HL-60/S4 treated with phorbol 12-myristate 13-acetate at 8.2 ng/mL for 4 days and 3 days (cell line): ENCODE measurements around the gene TMEM247.

ENCODE experiments used
- in situ Hi-C: fragments of 300-500 bp; cut with MboI; formaldehyde crosslinking; loops from 2 replicates; pipeline ENCODE4 v1.15.0; 2022; ENCODE audit warnings: low sequenced_read_pairs

TMEM247 gene

DNA sequence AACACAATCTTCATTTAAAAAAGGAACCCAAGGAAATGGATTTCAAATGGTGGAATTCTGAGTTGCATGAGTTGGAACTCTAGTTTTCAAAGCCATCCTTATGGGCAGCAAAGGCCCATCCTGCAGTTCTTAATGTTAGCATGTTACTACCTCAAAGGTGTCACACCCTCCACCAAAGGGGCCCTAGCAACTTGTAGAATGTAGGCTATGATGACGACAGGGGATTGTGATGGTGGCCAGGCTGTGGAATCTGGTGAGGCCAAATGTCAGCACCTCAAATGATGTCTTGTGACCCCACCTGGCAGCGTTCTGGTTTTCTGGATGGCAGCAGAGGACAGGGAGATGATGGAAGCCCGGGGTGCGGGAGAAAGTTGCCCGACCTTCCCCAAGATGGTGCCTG is at the start of gene TMEM247:
Gene TMEM247 (plus strand): TSS at position 301 of the 400 bp plus-strand sequence.
- in situ Hi-C loops, result no loop called here

DNA sequence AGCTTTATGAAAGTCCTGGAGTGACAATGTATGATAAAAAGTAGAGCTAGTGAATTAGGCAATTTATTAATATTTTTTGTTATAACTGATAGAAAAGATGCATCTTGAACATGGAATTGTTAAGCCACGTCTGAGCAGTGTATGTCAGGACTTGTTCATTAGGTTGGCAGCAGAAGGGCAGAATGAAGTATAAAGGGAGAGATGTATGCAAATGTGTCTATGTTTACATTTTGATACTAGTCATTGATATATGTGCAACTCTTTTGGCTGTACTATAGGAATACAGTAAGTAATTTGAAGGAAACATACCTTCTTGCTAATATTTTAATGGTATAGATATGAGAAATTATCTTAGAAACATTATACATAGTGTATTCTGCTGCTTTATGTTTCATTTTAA is 49.0 kb upstream of the TMEM247 start:
- in situ Hi-C loops, result no loop called here

DNA sequence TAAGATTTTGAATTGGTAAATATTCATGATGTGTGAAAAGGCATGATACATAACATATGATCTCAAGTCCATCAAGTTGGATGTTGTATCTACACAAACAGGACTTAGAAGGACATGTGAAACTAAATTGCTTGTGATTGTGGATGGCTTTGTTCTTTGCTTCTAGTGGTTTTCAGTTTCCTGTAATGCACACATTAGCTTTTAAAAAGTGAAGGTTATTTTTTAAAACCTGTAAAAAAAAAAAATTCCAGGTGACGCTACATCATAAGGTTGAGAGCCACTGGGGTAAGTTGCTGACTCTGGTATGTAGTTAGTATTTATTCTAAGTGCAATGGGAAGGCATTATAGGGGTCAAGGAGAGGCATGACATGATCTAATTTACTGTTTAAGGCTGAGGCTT is 48.4 kb upstream of the TMEM247 start:
- in situ Hi-C loops, result no loop called here

DNA sequence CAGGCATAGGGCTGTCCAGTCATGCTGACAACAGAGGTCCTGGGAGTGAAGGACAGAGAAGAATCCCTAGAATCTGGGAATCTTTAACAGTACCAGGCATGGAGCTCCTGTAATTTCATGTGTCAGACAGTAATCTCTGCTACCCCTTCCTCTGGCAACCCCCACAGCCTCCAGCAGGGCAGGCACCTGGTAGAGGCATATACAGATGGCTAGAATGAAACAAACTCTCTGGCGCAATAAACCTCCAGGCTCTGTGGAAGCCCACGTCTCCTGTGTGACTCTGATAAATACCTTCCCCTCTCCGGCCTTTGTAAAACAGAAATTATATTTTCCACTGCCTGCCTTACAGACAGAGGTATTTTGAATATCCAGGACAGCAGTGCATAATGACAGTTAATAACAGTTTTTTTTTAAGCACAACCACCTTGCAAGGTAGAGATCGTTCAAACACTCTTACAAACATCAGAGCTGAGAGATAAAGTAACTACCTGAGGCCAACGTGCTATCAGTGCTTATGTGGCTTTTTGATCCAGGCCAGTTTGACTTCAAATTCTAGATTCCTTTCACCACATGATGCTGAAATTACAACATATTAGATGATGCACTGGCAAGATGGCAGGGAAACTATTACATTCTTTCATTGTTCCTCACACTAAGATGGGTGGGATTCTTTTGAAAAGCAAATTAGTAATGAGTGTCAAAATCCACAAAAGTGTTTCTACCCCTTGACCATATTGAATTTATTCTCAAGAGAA is 47.7 kb upstream of the TMEM247 start:
- in situ Hi-C loops, result no loop called here

DNA sequence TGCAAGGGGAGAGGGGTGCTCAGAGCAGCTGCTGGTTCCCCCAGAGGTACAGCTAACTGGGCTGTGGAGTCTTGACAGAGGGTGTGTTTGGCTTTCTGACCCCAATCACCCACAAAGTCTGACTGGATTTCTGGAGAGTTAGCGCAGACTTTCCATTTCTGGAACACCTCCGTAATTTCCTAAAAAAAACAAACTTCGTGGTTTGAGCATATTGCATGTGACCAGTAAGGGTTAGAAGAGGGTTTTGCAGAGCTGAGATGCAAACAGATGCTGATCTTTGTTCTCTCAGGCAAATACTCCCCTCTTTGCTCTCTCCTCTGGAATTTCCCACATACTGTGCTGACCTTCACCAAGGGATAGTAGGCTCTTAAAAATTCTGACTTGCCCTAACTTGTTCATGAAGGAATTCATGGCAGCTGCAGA is 44.5 kb upstream of the TMEM247 start:
- in situ Hi-C loops, result no loop called here

DNA sequence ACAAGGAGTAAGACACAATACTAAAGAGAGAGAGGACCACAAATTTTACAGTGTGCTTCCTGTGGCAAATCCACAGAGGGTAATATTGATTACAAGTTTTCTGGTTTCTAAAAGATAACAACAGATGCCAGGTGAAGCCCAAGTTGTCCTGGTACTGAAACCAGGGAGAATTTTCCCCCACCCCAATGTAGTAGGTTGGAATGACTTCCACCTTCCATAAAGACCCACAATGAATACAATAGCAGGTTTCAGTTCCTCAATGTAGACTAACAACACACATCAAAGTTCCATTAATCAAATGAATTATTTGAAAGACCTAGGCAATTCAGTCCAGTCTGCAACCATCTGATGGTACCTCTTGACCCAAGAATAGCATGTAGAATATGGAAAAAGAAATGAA is 44.0 kb upstream of the TMEM247 start:
- in situ Hi-C loops, result no loop called here

DNA sequence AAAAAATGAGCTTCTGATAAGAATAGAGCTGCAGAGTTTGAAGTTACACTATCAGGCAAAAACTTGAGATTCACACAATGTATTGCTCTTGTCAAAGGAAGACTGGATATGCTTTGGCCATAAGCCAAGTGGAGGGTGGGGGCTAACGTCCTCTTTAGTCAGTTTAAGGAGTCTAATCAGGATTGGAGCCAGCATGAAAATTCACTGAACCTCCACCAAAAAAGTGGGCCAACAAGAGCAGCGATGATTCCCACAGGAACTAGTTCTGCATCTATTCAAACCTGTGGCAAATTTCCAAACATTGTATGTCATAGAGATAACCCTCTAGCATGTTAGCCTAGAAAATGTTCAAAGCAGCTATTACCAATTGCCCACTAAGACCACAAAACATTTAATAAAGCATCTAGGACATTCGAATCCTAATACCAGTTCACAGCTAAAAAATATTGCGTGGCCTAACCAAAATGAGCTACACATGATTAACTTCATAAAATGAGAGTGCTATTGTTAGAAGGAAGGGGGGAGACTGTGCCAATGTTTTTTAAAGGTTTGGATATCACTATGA is 43.5 kb upstream of the TMEM247 start:
- in situ Hi-C loops, result no loop called here

DNA sequence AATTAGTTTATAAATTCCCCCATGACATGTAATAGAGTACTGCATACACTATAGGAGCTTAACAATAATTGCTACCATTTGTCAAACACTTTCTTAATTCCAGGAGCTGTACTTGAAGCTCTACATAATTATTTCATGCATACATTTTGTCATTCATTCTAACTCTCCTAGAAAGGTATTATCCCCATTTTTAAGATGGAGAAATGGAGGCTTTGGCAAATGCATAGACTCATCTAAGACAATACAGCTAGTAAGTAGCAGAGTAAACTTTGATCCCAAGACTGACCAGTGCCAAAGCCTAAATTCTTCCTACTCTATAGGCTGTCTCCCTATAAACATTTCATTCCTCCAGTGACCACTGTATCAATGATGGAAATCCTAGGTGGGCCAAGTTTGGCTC is 42.6 kb upstream of the TMEM247 start:
- in situ Hi-C loops, result no loop called here

DNA sequence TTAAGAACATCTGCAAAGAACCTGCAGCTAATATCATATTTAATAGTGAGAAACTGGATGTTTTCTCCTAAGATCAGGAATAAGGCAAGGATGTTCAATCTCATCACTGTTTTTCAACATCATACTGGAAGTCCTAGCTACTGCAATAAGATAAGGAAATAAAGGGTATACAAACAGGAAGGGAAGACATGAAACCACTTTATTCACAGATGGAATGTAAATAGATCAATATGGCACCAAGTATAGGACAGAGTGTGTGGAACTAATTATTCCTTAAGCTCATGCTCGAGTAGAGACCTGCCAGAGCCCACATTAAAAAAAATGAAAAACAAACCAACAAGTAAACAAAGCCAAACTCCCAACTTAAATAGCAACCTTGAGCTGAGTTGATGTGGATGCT is 41.3 kb upstream of the TMEM247 start:
- in situ Hi-C loops, result no loop called here

DNA sequence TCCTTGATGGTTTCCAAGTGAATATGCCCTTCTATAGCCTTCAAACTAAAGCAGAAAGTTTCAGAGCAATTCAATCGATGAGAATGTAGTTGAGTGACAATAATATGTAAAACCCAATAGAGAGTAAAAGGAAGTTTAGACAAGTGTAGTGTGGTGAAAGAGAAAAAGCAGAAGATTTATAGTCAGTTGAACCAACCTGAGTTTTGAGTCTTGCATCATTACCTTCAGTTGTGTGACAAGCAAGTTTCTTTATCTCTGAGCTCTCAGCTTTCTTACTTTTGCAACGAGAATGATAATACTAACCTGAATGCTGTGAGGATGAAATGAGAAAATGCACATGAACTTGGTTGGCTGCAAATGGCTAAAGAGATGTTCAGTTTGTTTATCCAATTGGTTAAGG is 40.6 kb upstream of the TMEM247 start:
- in situ Hi-C loops, result no loop called here

DNA sequence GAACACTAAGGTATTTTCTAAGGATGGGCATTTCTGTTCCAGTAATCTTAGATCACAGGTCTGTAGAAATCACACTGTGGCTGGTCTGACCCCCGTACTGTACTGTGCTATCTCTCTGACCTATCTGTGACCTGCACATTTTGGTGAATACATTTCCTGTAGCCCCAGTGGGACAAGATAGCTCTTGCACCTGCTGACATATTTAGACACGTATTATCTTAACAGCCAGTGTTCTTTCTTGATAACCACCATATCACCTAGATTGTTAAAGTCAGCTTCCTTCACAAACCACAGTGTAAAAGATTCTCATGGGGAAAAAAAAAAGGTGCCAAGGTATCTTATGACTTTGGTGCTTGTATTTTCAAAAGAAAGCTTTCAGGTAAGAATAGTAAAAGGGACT is 39.8 kb upstream of the TMEM247 start:
- in situ Hi-C loops, result no loop called here

DNA sequence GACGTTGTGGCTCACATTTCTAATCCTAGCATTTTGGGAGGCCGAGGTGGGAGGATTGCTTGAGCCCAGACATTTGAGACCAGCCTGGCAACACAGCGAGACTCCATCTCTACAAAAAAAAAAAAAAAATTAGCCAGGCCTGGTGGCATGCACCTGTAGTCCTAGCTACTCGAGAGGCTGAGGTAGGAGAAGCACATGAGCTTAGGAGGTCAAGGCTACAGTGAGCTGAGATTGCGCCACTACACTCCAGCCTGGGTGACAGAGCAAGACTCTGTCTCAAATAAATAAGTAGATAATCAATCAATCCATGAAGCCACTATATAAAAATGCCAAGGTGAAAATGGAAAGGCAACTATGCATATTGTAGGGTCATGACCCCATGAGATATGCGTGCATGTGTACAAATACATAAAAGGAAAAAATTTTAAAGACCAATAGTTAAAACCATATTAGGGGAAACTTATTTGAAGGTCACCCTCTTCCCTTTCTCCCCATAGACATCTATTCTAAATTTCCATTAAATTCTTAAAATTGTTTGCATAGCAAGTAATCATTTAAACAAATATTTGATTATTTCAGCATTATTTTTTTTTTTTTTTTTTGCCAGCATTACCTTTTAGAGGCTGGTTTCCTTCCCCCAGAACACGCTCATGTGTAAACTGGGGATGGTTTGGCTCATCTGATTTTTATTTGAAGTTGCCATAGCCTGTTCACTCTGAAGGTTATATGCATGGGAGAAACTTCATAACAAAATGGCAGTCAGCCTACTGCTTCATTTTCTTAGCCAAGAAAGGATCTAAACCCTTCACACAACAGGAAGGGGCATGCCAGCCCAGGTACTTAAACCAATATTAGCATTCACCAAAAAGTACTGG is 37.3 kb upstream of the TMEM247 start:
- in situ Hi-C loops, result no loop called here

DNA sequence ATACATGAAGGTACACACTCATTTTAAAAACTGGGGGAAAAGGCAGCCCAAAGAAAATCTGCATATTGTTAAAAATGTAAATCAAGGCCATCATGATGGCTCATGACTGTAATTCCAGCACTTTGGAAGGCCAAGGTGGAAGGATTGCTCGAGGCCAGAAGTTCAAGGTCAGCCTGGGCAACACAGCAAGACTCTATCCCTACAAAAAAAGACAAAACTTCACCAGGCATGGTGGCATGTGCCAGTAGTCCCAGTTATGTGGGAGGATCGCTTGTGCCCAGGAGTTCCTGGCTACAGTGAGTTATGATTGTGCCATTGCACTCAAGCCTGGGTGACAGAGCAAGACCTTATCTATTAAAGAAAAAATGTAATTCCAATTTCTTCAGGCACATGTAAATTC is 34.6 kb upstream of the TMEM247 start:
- in situ Hi-C loops, result no loop called here

DNA sequence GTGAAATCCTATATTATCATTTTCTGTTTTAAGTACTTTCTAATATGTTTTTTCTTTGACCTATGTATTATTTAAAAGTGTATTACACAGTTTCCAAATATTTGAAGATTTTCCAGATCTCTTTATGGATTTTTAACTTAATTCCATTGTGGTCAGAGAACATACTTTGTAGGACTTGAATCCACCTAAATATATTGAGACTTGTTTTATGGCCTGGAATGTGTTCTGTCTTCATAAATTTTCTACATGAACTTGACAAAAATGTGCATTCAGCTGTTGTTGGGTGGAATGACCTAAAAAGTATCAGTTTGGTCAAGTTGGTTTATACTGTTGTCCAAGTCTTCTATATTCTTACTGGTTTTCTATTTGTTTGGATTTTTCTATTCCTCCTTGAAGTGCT is 33.8 kb upstream of the TMEM247 start:
- in situ Hi-C loops, result no loop called here

DNA sequence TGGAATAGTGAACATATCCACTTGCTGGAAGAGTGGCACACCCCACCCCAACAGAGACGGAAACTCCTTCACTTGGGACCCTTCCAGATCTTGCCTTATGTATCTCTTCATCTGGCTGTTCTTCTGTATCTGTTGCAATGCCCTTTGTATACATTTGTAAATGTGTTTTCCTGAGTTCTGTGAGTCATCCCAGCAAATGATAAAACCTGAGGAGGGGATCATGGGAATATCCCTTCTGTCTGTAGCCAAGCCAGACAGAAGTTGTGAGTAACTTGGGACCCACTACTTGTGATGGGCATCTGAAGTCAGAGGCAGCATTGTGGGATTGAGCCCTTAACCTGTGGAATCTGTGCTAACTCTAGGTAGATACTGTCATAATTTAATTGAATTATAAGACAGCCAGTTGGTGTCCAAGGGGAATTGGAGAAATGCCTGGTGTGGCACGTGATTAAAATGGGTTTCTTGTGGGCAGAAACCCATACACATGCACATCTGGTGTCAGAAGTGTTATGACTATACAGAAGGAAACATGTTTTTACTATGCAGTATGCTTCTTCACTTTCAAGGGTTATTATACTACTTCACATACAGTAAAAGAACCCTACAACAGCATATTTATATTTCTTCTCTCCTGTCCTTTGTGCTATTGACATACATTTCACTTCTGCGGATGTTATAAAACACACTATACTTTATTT is 32.3 kb upstream of the TMEM247 start:
- in situ Hi-C loops, result no loop called here

DNA sequence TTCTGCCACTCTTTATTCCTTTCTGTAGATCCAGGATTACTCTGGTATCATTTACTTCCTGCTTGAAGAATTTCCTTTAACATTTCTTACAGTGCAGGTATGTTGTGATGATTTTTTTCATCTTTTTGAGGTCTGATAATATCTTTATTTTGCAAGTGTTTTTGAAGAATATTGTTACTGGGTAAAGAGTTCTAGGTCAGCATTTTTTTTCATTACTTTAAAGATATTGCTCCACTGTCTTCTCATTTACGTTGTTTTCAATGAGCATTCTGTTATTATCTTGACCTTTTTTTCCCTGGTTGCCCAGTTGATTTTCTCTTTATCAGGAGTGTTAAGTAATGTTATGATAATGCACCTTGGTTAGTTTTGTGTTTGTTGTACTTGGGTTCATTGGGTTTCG is 31.7 kb upstream of the TMEM247 start:
- in situ Hi-C loops, result no loop called here

DNA sequence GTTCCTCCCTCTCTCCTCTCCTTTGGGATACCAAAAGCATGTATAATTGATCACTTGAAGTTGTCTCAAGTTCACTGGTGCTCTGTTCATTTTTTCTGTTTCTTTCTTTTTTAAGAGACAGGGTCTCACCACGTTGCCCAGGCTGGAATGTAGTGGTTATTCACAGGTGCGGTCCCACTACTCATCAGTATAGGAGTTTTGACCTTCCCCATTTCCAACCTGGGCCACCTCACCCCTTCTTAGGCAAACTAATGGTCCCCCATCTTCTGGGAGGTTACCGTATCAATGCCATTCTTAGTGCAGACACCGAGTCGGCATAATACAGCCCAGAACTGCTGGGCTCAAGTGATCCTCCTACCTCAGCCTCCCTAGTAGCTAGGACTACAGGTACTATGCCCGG is 31.3 kb upstream of the TMEM247 start:
- in situ Hi-C loops, result no loop called here

DNA sequence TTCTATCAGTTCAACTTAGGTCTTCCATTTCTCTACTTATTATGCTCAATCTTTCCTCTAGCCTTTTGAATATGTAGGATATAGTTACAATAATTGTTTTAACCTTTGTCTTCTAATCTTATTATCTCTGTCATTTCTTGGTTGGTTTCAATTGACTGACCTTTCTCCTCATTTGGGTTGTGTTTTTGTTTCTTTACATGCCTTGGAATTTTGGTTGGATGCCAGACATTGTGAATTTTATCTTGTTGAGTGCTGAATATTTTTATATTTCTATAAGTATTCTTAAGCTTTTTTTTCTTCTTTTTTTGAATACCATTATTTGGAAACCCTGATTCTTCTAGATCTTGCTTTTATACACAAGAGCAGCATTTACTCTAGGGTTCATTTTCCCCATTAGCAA is 30.7 kb upstream of the TMEM247 start:
- in situ Hi-C loops, result no loop called here

DNA sequence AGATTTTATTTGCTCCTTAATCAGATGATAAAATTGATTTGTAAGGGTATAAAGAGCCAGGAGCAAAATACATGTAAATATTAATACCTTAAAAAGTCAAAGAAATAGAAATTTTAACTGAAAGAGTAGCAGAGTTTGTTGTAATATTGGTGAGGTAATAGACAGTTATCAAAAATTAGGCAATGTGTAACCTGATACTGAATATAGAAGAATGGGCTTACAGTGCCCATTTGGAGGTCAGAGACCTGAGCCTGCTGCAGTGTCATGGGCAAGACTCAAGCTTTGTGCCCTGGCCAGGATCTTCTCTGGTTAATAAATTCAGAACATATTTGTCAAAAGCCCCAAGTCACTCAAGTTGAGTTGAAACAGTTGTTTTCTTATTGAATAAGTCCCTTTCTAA is 29.7 kb upstream of the TMEM247 start:
- in situ Hi-C loops, result no loop called here

DNA sequence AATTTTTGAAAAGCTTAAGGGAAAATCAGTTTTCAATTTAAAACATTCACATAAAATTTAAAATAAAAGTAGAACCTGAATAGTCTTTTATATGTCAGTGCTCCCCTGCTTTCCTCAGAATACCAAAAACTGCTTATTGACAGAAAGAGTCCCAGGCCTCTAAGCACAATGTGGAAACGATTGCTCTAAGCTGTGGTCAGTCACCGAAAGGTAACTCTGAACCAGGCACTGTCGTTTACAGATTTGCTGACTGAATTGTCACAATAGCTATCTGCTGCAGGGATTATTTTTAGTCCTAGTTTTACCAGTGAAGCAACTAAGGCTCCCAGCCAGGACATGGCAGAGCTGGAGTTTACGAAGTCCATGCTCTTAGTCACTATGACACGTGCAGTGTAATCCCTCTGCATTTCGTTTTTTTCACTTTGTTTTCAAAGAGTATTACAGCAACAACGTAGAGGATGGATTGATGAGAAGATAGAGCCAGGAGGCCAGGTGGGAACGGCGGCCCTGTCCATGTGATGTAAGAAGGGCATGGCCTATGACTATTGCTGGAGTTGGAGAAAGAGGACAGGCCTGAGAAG is 28.1 kb upstream of the TMEM247 start:
- in situ Hi-C loops, result no loop called here

DNA sequence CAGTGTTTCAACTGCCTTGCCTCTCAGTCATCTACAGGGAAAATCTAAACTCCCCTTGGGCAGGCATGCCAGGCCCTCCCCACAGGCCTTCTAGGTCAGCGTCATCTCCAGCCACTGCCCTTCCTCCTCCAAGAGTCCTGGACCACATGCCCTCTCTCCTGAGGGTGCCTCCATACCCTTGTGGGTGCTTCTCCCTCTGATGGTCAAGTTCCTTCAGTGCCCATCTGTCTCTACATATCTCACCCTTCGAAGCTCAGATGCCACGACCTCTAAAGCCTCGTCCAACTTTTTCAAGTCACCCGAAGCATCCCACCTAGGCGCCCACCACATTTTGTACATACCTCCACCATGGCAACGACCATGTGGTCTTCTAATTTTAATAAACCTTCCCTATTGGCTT is 22.6 kb upstream of the TMEM247 start:
- in situ Hi-C loops, result no loop called here
